Esophagus muscularis mucosa (tissue), 4 donors: ENCODE measurements around the gene LENG8.
"Not testable (repeated sequence)": the region's sequence is repeated elsewhere in the genome, so short reads cannot be mapped to it uniquely, and the experiment has no call there.

ENCODE experiments used
- CTCF ChIP-seq, 3 experiments: fragments of 200-600 bp in 2 of 3; fragments of 450-650 bp in 1 of 3; sonication (generic) in 2 of 3; IDR thresholded peaks; one replicate each; pipeline ENCODE4 v1.5.1; 2017 to 2019; ENCODE audit warnings: antibody characterized with exemption in 3 of 3, mild to moderate bottlenecking in 2 of 3, moderate library complexity in 1 of 3
- EP300 ChIP-seq: sonication (generic); formaldehyde crosslinking; IDR thresholded peaks from one replicate; pipeline ENCODE4 v1.6.1; 2017; ENCODE audit warnings: antibody characterized with exemption
- POLR2A ChIP-seq: fragments of 450-650 bp; IDR thresholded peaks from one replicate; pipeline ENCODE4 v1.6.1; 2017; ENCODE audit warnings: antibody characterized with exemption, moderate library complexity, mild to moderate bottlenecking, low read depth
- POLR2AphosphoS5 ChIP-seq, 2 donors: sonication (generic); formaldehyde crosslinking; IDR thresholded peaks; one replicate each; pipeline ENCODE4 v1.6.1; 2017; ENCODE audit warnings: antibody characterized with exemption in 2 of 2

DNA sequence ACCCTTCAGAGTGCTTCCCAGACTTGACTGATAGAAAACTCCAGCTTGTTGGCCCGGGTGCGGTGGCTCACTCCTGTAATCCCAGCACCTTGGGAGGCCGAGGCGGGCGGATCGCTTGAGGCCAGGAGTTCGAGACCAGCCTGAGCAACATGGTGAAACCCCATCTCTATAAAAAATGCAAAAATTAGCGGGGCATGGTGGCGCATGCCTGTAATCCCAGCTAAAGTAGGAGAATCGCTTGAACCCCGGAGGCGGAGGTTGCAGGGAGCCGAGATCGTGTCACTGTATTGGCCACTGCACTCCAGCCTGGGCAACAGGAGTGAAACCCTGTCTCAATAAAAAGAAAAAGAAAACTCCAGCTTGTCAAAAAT lies 17.1 kb downstream of the LENG8 start:
- TF ChIP-seq POLR2AphosphoS5 (IDR thresholded peaks at IDR 0.05); POLR2A; CTCF (IDR thresholded peaks at IDR 0.05); EP300: not testable (repeated sequence)
